Endodermal cell (in vitro differentiated cells): ENCODE data around the gene RXRA. TPM values are rescaled to one million over a fixed set of nuclear protein-coding genes. Genes with fewer than 3 reads are reported as not detected.

Experiments
- DNase-seq: peaks from one replicate; pipeline ENCODE4 v3.0.0-alpha.2; 2017
- H3K27ac ChIP-seq: 2 replicates; pipeline ENCODE4 v1.5.1; 2013; ENCODE audit warnings: mild to moderate bottlenecking, low read depth, low read length, moderate library complexity
- H3K27me3 ChIP-seq: 2 replicates; pipeline ENCODE4 v1.6.1; 2013; ENCODE audit warnings: mild to moderate bottlenecking, low read length, moderate library complexity; ENCODE audit not compliant: insufficient read depth, control insufficient read depth, poor library complexity, severe bottlenecking
- H3K36me3 ChIP-seq: 2 replicates; pipeline ENCODE4 v1.7.0; 2013; ENCODE audit warnings: mild to moderate bottlenecking, low read length, moderate library complexity; ENCODE audit not compliant: control insufficient read depth, insufficient read depth
- H3K4me1 ChIP-seq: one replicate; pipeline ENCODE4 v1.7.0; 2013; ENCODE audit warnings: low read length; ENCODE audit not compliant: control insufficient read depth, insufficient read depth
- H3K4me3 ChIP-seq: 2 replicates; pipeline ENCODE4 v1.5.1; 2013; ENCODE audit warnings: mild to moderate bottlenecking, low read length, moderate library complexity
- H3K9ac ChIP-seq: 2 replicates; pipeline ENCODE4 v1.6.1; 2013; ENCODE audit warnings: mild to moderate bottlenecking, low read length, moderate library complexity; ENCODE audit not compliant: poor library complexity, severe bottlenecking; ENCODE audit errors: extremely low read depth
- H3K9me3 ChIP-seq: 2 replicates; pipeline ENCODE4 v1.6.1; 2013; ENCODE audit warnings: mild to moderate bottlenecking, low read length, moderate library complexity; ENCODE audit not compliant: control insufficient read depth
- H3K27ac Mint-ChIP-seq: 2 replicates; pipeline ENCODE4 v1.8.0; 2020; ENCODE audit warnings: mixed read lengths
- H3K27me3 Mint-ChIP-seq: 2 replicates; pipeline ENCODE4 v1.8.0; 2021; ENCODE audit warnings: mild to moderate bottlenecking, mixed read lengths; ENCODE audit not compliant: insufficient read depth
- H3K36me3 Mint-ChIP-seq: 2 replicates; pipeline ENCODE4 v1.8.0; 2020; ENCODE audit warnings: low read depth, mixed read lengths
- H3K4me1 Mint-ChIP-seq: 2 replicates; pipeline ENCODE4 v1.8.0; 2020; ENCODE audit warnings: mixed read lengths
- H3K4me3 Mint-ChIP-seq: 2 replicates; pipeline ENCODE4 v1.8.0; 2020; ENCODE audit warnings: mild to moderate bottlenecking, moderate library complexity, mixed read lengths
- H3K9me3 Mint-ChIP-seq: 2 replicates; pipeline ENCODE4 v1.8.0; 2020; ENCODE audit warnings: mild to moderate bottlenecking, mixed read lengths
- WGBS, 2 experiments: methylation state at CpG; one replicate each; pipeline versions ENCODE4 v1.1.5 to v1.1.7; 2013; ENCODE audit warnings: missing lambda C conversion rate in 2 of 2, mixed read lengths in 1 of 2; ENCODE audit not compliant: insufficient coverage in 1 of 2, insufficient read length in 1 of 2; 5-methylcytosine and 5-hydroxymethylcytosine counted together
- total RNA-seq, 2 donors: library from RNA; stranded (reverse); fragmentation: NEBNext Ultra II Directional in 1 of 2; extraction: Animal tissue kit (Norgen Biotek cat#: 25700) in 1 of 2; gene quantifications; 2 replicates in 1 of 2; 3 replicates in 1 of 2; pipeline ENCODE4 v1.2.1, GENCODE V29; 2021
- TF ChIP-seq, protein P1 (sequence below): fragments of 200-600 bp; sonication (generic); conservative IDR thresholded peaks from 2 replicates; pipeline ENCODE4 v1.5.0; 2021; ENCODE audit warnings: antibody characterized with exemption, mild to moderate bottlenecking

RXRA gene
- total RNA-seq, 2 donors from 2014 or later = 58.3 to 70.6 TPM

- no peak overlapping the region for H3K4me3 Mint-ChIP-seq
- TF ChIP-seq, protein P1, sequence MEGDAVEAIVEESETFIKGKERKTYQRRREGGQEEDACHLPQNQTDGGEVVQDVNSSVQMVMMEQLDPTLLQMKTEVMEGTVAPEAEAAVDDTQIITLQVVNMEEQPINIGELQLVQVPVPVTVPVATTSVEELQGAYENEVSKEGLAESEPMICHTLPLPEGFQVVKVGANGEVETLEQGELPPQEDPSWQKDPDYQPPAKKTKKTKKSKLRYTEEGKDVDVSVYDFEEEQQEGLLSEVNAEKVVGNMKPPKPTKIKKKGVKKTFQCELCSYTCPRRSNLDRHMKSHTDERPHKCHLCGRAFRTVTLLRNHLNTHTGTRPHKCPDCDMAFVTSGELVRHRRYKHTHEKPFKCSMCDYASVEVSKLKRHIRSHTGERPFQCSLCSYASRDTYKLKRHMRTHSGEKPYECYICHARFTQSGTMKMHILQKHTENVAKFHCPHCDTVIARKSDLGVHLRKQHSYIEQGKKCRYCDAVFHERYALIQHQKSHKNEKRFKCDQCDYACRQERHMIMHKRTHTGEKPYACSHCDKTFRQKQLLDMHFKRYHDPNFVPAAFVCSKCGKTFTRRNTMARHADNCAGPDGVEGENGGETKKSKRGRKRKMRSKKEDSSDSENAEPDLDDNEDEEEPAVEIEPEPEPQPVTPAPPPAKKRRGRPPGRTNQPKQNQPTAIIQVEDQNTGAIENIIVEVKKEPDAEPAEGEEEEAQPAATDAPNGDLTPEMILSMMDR = no peak
- 88 to 92% methylated on average over 2 to 13 of the region's 13 CpGs for WGBS, 2 experiments
- H3K9me3 Mint-ChIP-seq = no peaks in the 10 kb centered on the region
- H3K27ac Mint-ChIP-seq = no peak overlapping the region
- no peaks in the 10 kb centered on the region for H3K27me3 ChIP-seq
- H3K36me3 Mint-ChIP-seq = no peaks in the 10 kb centered on the region
- no peak overlapping the region for H3K4me3 ChIP-seq
- DNase-seq = no peak
- peaks cover 31% of the 10 kb centered on the region for H3K4me1 Mint-ChIP-seq
- H3K27me3 Mint-ChIP-seq = no peaks in the 10 kb centered on the region
- no peaks in the 10 kb centered on the region for H3K36me3 ChIP-seq
- no peaks in the 10 kb centered on the region for H3K9me3 ChIP-seq
- no peak overlapping the region for H3K9ac ChIP-seq
- no peak overlapping the region for H3K27ac ChIP-seq
- peaks cover 34% of the 10 kb centered on the region for H3K4me1 ChIP-seq
Measured at GRCh38 chr9:134332266-134332665, 6.0 kb downstream of the RXRA start.

GRCh38 chr9:134332841-134333233, 6.6 kb downstream of the RXRA start:
- Histone ChIP-seq H3K4me1 (peaks cover 32% of the 10 kb centered on the region), H3K27ac (no peak overlapping the region), H3K4me3 (no peak overlapping the region), H3K36me3 (no peaks in the 10 kb centered on the region), H3K9ac (no peak overlapping the region), H3K9me3 (no peaks in the 10 kb centered on the region), H3K27me3 (no peaks in the 10 kb centered on the region)
- H3K36me3 Mint-ChIP-seq = no peaks in the 10 kb centered on the region
- H3K27ac Mint-ChIP-seq = no peak overlapping the region
- no peaks in the 10 kb centered on the region for H3K9me3 Mint-ChIP-seq
- DNase-seq = no peak
- H3K4me1 Mint-ChIP-seq = peaks cover 36% of the 10 kb centered on the region
- WGBS, 2 experiments = 90 to 93% methylated on average over 4 to 8 of the region's 8 CpGs
- TF ChIP-seq, protein P1 = no peak
- H3K4me3 Mint-ChIP-seq = no peak overlapping the region
- no peaks in the 10 kb centered on the region for H3K27me3 Mint-ChIP-seq

DNA sequence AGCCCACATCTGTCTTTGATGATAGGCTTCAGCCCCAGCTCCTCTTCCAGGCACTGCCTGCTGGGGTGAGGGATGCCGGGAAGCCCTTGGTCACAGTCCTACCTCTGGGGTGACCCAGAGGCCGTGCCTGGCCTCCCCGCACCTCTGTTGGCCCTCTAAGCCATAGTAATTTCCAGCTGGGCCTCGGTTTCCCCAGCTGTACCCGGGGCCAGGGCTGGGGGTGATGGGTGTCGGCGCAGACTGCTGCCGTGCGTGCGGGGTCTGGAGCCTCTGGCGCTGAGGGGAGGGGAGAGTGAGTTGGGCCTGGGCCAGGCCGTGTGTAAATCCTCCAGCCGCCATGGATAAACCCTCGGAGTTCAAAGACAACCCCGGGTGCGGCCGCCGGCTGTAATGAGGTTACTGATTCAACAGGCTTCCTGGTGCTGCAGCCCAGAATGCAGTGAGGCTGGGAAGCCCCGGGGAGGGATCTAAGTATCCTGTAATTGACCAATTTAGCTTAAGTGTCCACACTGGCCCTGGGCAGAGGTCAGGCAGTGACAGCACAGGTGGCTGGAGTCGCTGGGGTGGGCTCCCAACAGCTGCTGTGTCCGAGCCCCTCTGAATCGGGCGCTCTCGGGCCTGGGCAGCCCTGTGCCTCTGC, 7.1 kb downstream of the RXRA start:
- Histone ChIP-seq H3K9me3 (no peaks in the 10 kb centered on the region), H3K4me3 (no peak overlapping the region), H3K4me1 (peaks cover 28% of the 10 kb centered on the region), H3K27me3 (no peaks in the 10 kb centered on the region), H3K36me3 (no peaks in the 10 kb centered on the region), H3K27ac (no peak overlapping the region), H3K9ac (no peak overlapping the region)
- H3K4me1 Mint-ChIP-seq = peaks cover 32% of the 10 kb centered on the region
- no peak overlapping the region for H3K4me3 Mint-ChIP-seq
- no peaks in the 10 kb centered on the region for H3K36me3 Mint-ChIP-seq
- DNase-seq = no peak
- H3K9me3 Mint-ChIP-seq = no peaks in the 10 kb centered on the region
- TF ChIP-seq, protein P1 = no peak
- H3K27me3 Mint-ChIP-seq = no peaks in the 10 kb centered on the region
- H3K27ac Mint-ChIP-seq = no peak overlapping the region
- WGBS, 2 experiments = 90 to 100% methylated on average over 2 to 24 of the region's 24 CpGs
